ENCODE data around the gene RAD21L1.

The RAD21L1 gene

GRCh38 chr20:1189827-1190226, 36.0 kb upstream of the RAD21L1 start:
- peaks cover 21% of the 10 kb centered on the region for H3K4me1 ChIP-seq (ENCODE audit: insufficient read depth, low read length)
- H3K36me3 ChIP-seq (ENCODE audit: insufficient read depth, low read length), result no peaks in the 10 kb centered on the region
- no peaks in the 10 kb centered on the region for H3K9me3 ChIP-seq (ENCODE audit: control insufficient read depth, insufficient read depth, low read length)
- no peak overlapping the region for H3K9ac ChIP-seq (ENCODE audit: low read depth, low read length)

GRCh38 chr20:1190847-1191246, 35.0 kb upstream of the RAD21L1 start:
- Histone ChIP-seq H3K9ac (ENCODE audit: low read depth, low read length) (no peak overlapping the region), H3K4me1 (ENCODE audit: insufficient read depth, low read length) (peaks cover 20% of the 10 kb centered on the region), H3K9me3 (ENCODE audit: control insufficient read depth, insufficient read depth, low read length) (no peaks in the 10 kb centered on the region), H3K36me3 (ENCODE audit: insufficient read depth, low read length) (no peaks in the 10 kb centered on the region)

GRCh38 chr20:1191299-1191698, 34.5 kb upstream of the RAD21L1 start:
- no peaks in the 10 kb centered on the region for H3K36me3 ChIP-seq (ENCODE audit: insufficient read depth, low read length)
- H3K4me1 ChIP-seq (ENCODE audit: insufficient read depth, low read length), result peaks cover 15% of the 10 kb centered on the region
- no peaks in the 10 kb centered on the region for H3K9me3 ChIP-seq (ENCODE audit: control insufficient read depth, insufficient read depth, low read length)
- no peak overlapping the region for H3K9ac ChIP-seq (ENCODE audit: low read depth, low read length)

GRCh38 chr20:1195226-1195625, 30.6 kb upstream of the RAD21L1 start:
- Histone ChIP-seq H3K9ac (ENCODE audit: low read depth, low read length) (no peak overlapping the region), H3K36me3 (ENCODE audit: insufficient read depth, low read length) (no peaks in the 10 kb centered on the region), H3K9me3 (ENCODE audit: control insufficient read depth, insufficient read depth, low read length) (no peaks in the 10 kb centered on the region), H3K4me1 (ENCODE audit: insufficient read depth, low read length) (no peaks in the 10 kb centered on the region)

- no peaks in the 10 kb centered on the region for H3K36me3 ChIP-seq (ENCODE audit: insufficient read depth, low read length)
- H3K4me1 ChIP-seq (ENCODE audit: insufficient read depth, low read length), result no peaks in the 10 kb centered on the region
- no peak overlapping the region for H3K9ac ChIP-seq (ENCODE audit: low read depth, low read length)
- no peaks in the 10 kb centered on the region for H3K9me3 ChIP-seq (ENCODE audit: control insufficient read depth, insufficient read depth, low read length)
These were observed 29.2 kb upstream of the RAD21L1 start for GRCh38 chr20:1196634-1197033.

GRCh38 chr20:1197801-1198200, 28.0 kb upstream of the RAD21L1 start:
- no peaks in the 10 kb centered on the region for H3K9me3 ChIP-seq (ENCODE audit: control insufficient read depth, insufficient read depth, low read length)
- no peaks in the 10 kb centered on the region for H3K36me3 ChIP-seq (ENCODE audit: insufficient read depth, low read length)
- H3K4me1 ChIP-seq (ENCODE audit: insufficient read depth, low read length), result no peaks in the 10 kb centered on the region
- no peak overlapping the region for H3K9ac ChIP-seq (ENCODE audit: low read depth, low read length)

- H3K4me1 ChIP-seq (ENCODE audit: insufficient read depth, low read length), result no peaks in the 10 kb centered on the region
- no peak overlapping the region for H3K9ac ChIP-seq (ENCODE audit: low read depth, low read length)
- H3K9me3 ChIP-seq (ENCODE audit: control insufficient read depth, insufficient read depth, low read length), result no peaks in the 10 kb centered on the region
- no peaks in the 10 kb centered on the region for H3K36me3 ChIP-seq (ENCODE audit: insufficient read depth, low read length)
These were observed 27.1 kb upstream of the RAD21L1 start for GRCh38 chr20:1198751-1199150.

- H3K4me1 ChIP-seq (ENCODE audit: insufficient read depth, low read length), result no peaks in the 10 kb centered on the region
- no peaks in the 10 kb centered on the region for H3K36me3 ChIP-seq (ENCODE audit: insufficient read depth, low read length)
- H3K9me3 ChIP-seq (ENCODE audit: control insufficient read depth, insufficient read depth, low read length), result no peaks in the 10 kb centered on the region
- H3K9ac ChIP-seq (ENCODE audit: low read depth, low read length), result no peak overlapping the region
These were observed 26.5 kb upstream of the RAD21L1 start for GRCh38 chr20:1199212-1199873.

- Histone ChIP-seq H3K9ac (ENCODE audit: low read depth, low read length) (no peak overlapping the region), H3K36me3 (ENCODE audit: insufficient read depth, low read length) (no peaks in the 10 kb centered on the region), H3K9me3 (ENCODE audit: control insufficient read depth, insufficient read depth, low read length) (no peaks in the 10 kb centered on the region), H3K4me1 (ENCODE audit: insufficient read depth, low read length) (no peaks in the 10 kb centered on the region)
These were observed 25.9 kb upstream of the RAD21L1 start for GRCh38 chr20:1199964-1200363.

GRCh38 chr20:1202762-1203504, 22.9 kb upstream of the RAD21L1 start, which contains the start of gene C20orf202:
TSS of gene C20orf202 (plus strand) at chr20:1203454. CDS start at chr20:1203586, 132 bp downstream.
- Histone ChIP-seq H3K9me3 (ENCODE audit: control insufficient read depth, insufficient read depth, low read length) (no peaks in the 10 kb centered on the region), H3K4me1 (ENCODE audit: insufficient read depth, low read length) (no peaks in the 10 kb centered on the region), H3K9ac (ENCODE audit: low read depth, low read length) (no peak within 1 kb of the TSS), H3K36me3 (ENCODE audit: insufficient read depth, low read length) (no peaks in the 10 kb centered on the region)

GRCh38 chr20:1203630-1204029, 22.2 kb upstream of the RAD21L1 start:
- H3K9me3 ChIP-seq (ENCODE audit: control insufficient read depth, insufficient read depth, low read length), result no peaks in the 10 kb centered on the region
- no peak overlapping the region for H3K9ac ChIP-seq (ENCODE audit: low read depth, low read length)
- H3K4me1 ChIP-seq (ENCODE audit: insufficient read depth, low read length), result no peaks in the 10 kb centered on the region
- H3K36me3 ChIP-seq (ENCODE audit: insufficient read depth, low read length), result no peaks in the 10 kb centered on the region

GRCh38 chr20:1204113-1204512, 21.7 kb upstream of the RAD21L1 start:
- Histone ChIP-seq H3K36me3 (ENCODE audit: insufficient read depth, low read length) (no peaks in the 10 kb centered on the region), H3K9ac (ENCODE audit: low read depth, low read length) (no peak overlapping the region), H3K4me1 (ENCODE audit: insufficient read depth, low read length) (no peaks in the 10 kb centered on the region), H3K9me3 (ENCODE audit: control insufficient read depth, insufficient read depth, low read length) (no peaks in the 10 kb centered on the region)

GRCh38 chr20:1204576-1204975, 21.3 kb upstream of the RAD21L1 start:
- Histone ChIP-seq H3K9ac (ENCODE audit: low read depth, low read length) (no peak overlapping the region), H3K36me3 (ENCODE audit: insufficient read depth, low read length) (no peaks in the 10 kb centered on the region), H3K9me3 (ENCODE audit: control insufficient read depth, insufficient read depth, low read length) (no peaks in the 10 kb centered on the region), H3K4me1 (ENCODE audit: insufficient read depth, low read length) (no peaks in the 10 kb centered on the region)

- Histone ChIP-seq H3K9ac (ENCODE audit: low read depth, low read length) (no peak overlapping the region), H3K9me3 (ENCODE audit: control insufficient read depth, insufficient read depth, low read length) (no peaks in the 10 kb centered on the region), H3K36me3 (ENCODE audit: insufficient read depth, low read length) (no peaks in the 10 kb centered on the region), H3K4me1 (ENCODE audit: insufficient read depth, low read length) (no peaks in the 10 kb centered on the region)
These were observed 20.0 kb upstream of the RAD21L1 start for GRCh38 chr20:1205802-1206201.
